ENCODE measurements around the gene RPL29. TPM values are rescaled to one million over a fixed set of nuclear protein-coding genes. Genes with fewer than 3 reads are reported as not detected.

RPL29 gene
- total and polyA plus RNA-seq, 2 of the 13 experiments (the other 11 are each of a cell fraction or from before 2014, with no cell fraction given), result 1,348 to 2,263 TPM

GRCh38 chr3:51982352-51982837 lies 13.3 kb downstream of the RPL29 start (continued):
- TF ChIP-seq ONECUT2 (CRISPR knock-in tag; IDR thresholded peaks at IDR 0.05), result no peak; the same call in 1 of the 2 replicates
- TF ChIP-seq ZNF329 (CRISPR knock-in tag; IDR thresholded peaks at IDR 0.05; ENCODE audit: low read depth), result no peak
- TF ChIP-seq KAT2B (IDR thresholded peaks at IDR 0.05; ENCODE audit: borderline replicate concordance, low read depth, low read length), result no peak
- no peak for TF ChIP-seq DZIP1 (CRISPR knock-in tag; IDR thresholded peaks at IDR 0.05)
- TF ChIP-seq BCL3 (CRISPR knock-in tag; IDR thresholded peaks at IDR 0.05), result no peak
- no peak for TF ChIP-seq ZNF569 (CRISPR knock-in tag; IDR thresholded peaks at IDR 0.05; ENCODE audit: borderline replicate concordance)
- peak; percentile 16; the same call in 1 of the 2 replicates for TF ChIP-seq KMT2B (CRISPR knock-in tag; IDR thresholded peaks at IDR 0.05)
- TF ChIP-seq SIX1 (CRISPR knock-in tag; IDR thresholded peaks at IDR 0.05; ENCODE audit: borderline replicate concordance), result no peak
- TF ChIP-seq USF2 (IDR thresholded peaks at IDR 0.05; ENCODE audit: low read depth, low read length), result no peak
- no peak for TF ChIP-seq USF2 (CRISPR knock-in tag; IDR thresholded peaks at IDR 0.05; ENCODE audit: borderline replicate concordance)
- TF ChIP-seq ARNT2 (CRISPR knock-in tag; IDR thresholded peaks at IDR 0.05; ENCODE audit: low read depth), result no peak
- TF ChIP-seq ZNF713 (CRISPR knock-in tag; IDR thresholded peaks at IDR 0.05), result no peak
- no peak for TF ChIP-seq ZNF7 (CRISPR knock-in tag; IDR thresholded peaks at IDR 0.05)
- no peak for TF ChIP-seq ZBTB20 (CRISPR knock-in tag; IDR thresholded peaks at IDR 0.05; ENCODE audit: borderline replicate concordance, low read depth)
- TF ChIP-seq HIVEP1 (CRISPR knock-in tag; IDR thresholded peaks at IDR 0.05), result no peak
- no peak for TF ChIP-seq ZNF230 (CRISPR knock-in tag; IDR thresholded peaks at IDR 0.05)
- TF ChIP-seq POLR2G (IDR thresholded peaks at IDR 0.05; ENCODE audit: low read depth, low read length), result 0 out of 2 replicates have a peak, but pooled peaks have one; percentile 20
- peak; percentile 84 for TF ChIP-seq PAXIP1 (CRISPR knock-in tag; conservative IDR thresholded peaks at IDR 0.05)
- TF ChIP-seq HNF1B (CRISPR knock-in tag; IDR thresholded peaks at IDR 0.05), result no peak

Data from HepG2 (cell line).